GM12878 (cell line): ENCODE data around the gene AGO4. TPM values are rescaled to one million over a fixed set of nuclear protein-coding genes. Genes with fewer than 3 reads are reported as not detected.
"Not testable (repeated sequence)": the region's sequence is repeated elsewhere in the genome, so short reads cannot be mapped to it uniquely, and the experiment has no call there.

Source experiments
- ATAC-seq: fragments of 200-7000 bp; cut with Tn5 transposase; 3 replicates; pipeline ENCODE4 v1.9.1; 2020; ENCODE audit warnings: mild to moderate bottlenecking, moderate library complexity
- BruUV-seq: library from RNA; stranded (reverse); fragments of 400-500 nt; replicated peaks from 2 replicates; lab custom pipeline; 2021; lab: Mats Ljungman, UMichigan
- CTCF ChIA-PET: fragments of 300-600 bp; sonication (Branson Sonifier 250); formaldehyde crosslinking; extraction: SDS; loops from one replicate; lab custom pipeline; 2021; ENCODE audit warnings: inconsistent platforms; lab: Yijun Ruan, JAX
- POLR2A ChIA-PET: fragments of 350-600 bp; formaldehyde crosslinking; extraction: SDS; loops from one replicate; lab custom pipeline; 2021; ENCODE audit warnings: inconsistent platforms; lab: Charles Lee
- RAD21 ChIA-PET: fragments of 300-600 bp; sonication (Branson Sonifier 250); formaldehyde crosslinking; loops from one replicate; lab custom pipeline; 2023; ENCODE audit warnings: antibody characterized with exemption; ENCODE audit not compliant: unreplicated experiment; lab: Charles Lee
- SMC1A ChIA-PET: fragments of 300-600 bp; sonication (Branson Sonifier 250); formaldehyde crosslinking; loops from one replicate; lab custom pipeline; 2023; ENCODE audit not compliant: unreplicated experiment, uncharacterized antibody; lab: Charles Lee
- DNase-seq: peaks from one replicate; pipeline ENCODE4 v3.0.0-alpha.2; 2011; ENCODE audit warnings: low read depth, low spot score
- FAIRE-seq: peaks from 3 replicates; lab custom pipeline; 2011; peaks lifted over from hg19 to GRCh38; lab: Jason Lieb, UNC
- H2AFZ ChIP-seq: 2 replicates; pipeline ENCODE4 v1.6.0; 2011; ENCODE audit warnings: low read depth, low read length, control low read depth; ENCODE audit not compliant: control insufficient read depth
- H3K27ac ChIP-seq: 2 replicates; pipeline ENCODE4 v1.5.1; 2011; ENCODE audit warnings: control low read depth; ENCODE audit not compliant: control insufficient read depth, insufficient read depth
- H3K27me3 ChIP-seq, 2 experiments: replicated peaks in 1 of 2; 2 replicates each; pipeline versions ENCODE4 v1.6.0 to v1.6.1; 2011; ENCODE audit warnings: low read length in 1 of 2; ENCODE audit not compliant: control insufficient read depth in 2 of 2, insufficient read depth in 2 of 2
- H3K36me3 ChIP-seq, 2 experiments: 2 replicates each; pipeline ENCODE4 v1.5.1; 2011; ENCODE audit warnings: low read length in 1 of 2; ENCODE audit not compliant: control insufficient read depth in 2 of 2, insufficient read depth in 2 of 2
- H3K4me1 ChIP-seq: 2 replicates; pipeline ENCODE4 v1.6.1; 2011; ENCODE audit warnings: mild to moderate bottlenecking, low read length, moderate library complexity, mixed read lengths; ENCODE audit not compliant: control insufficient read depth, insufficient read depth
- H3K4me2 ChIP-seq: 2 replicates; pipeline ENCODE4 v1.6.0; 2011; ENCODE audit warnings: control low read depth; ENCODE audit not compliant: control insufficient read depth, insufficient read depth
- H3K4me3 ChIP-seq: fragments of 200-600 bp; sonication (generic); 2 replicates; pipeline ENCODE4 v1.5.1; 2016
- H3K79me2 ChIP-seq: 2 replicates; pipeline ENCODE4 v1.6.0; 2011; ENCODE audit warnings: low read length; ENCODE audit not compliant: control insufficient read depth, insufficient read depth
- H3K9ac ChIP-seq: 2 replicates; pipeline ENCODE4 v1.8.0; 2011; ENCODE audit warnings: low read length, control low read depth, mixed read lengths; ENCODE audit not compliant: control insufficient read depth, insufficient read depth
- H3K9me3 ChIP-seq: replicated peaks from 3 replicates; pipeline ENCODE4 v1.5.1; 2011; ENCODE audit warnings: mild to moderate bottlenecking, low read length; ENCODE audit not compliant: control insufficient read depth, insufficient read depth
- H4K20me1 ChIP-seq: 2 replicates; pipeline ENCODE4 v1.6.0; 2011; ENCODE audit not compliant: control insufficient read depth, insufficient read depth
- ATF7 ChIP-seq: fragments of 450-650 bp; IDR thresholded peaks from 2 replicates; pipeline ENCODE4 v1.6.1; 2016; ENCODE audit warnings: low read depth, mild to moderate bottlenecking
- CHD1 ChIP-seq: IDR thresholded peaks from 2 replicates; pipeline ENCODE4 v1.6.1; 2012; ENCODE audit warnings: low read depth, low read length, improper control_type of control experiment
- CREM ChIP-seq: IDR thresholded peaks from 2 replicates; pipeline ENCODE4 v1.6.1; 2014; ENCODE audit warnings: antibody characterized with exemption, low read depth
- SUZ12 ChIP-seq: fragments of 200-600 bp; sonication (generic); IDR thresholded peaks from one replicate; pipeline ENCODE4 v1.6.1; 2018; ENCODE audit warnings: antibody characterized with exemption, mild to moderate bottlenecking; ENCODE audit not compliant: unreplicated experiment
- TAF1 ChIP-seq: IDR thresholded peaks from 2 replicates; pipeline ENCODE4 v1.6.1; 2011; ENCODE audit warnings: mild to moderate bottlenecking, low read depth, low read length, borderline replicate concordance
- TARDBP ChIP-seq: IDR thresholded peaks from 2 replicates; pipeline ENCODE4 v1.6.1; 2016; ENCODE audit warnings: borderline replicate concordance
- TCF12 ChIP-seq: IDR thresholded peaks from 2 replicates; pipeline ENCODE4 v1.6.1; 2011; ENCODE audit warnings: low read depth, mild to moderate bottlenecking, low read length
- ZBED1 ChIP-seq: IDR thresholded peaks from 2 replicates; pipeline ENCODE4 v1.6.1; 2016; ENCODE audit warnings: borderline replicate concordance
- WGBS: methylation state at CpG from one replicate; pipeline ENCODE4 v1.1.6; 2016; ENCODE audit warnings: low lambda C conversion rate; ENCODE audit not compliant: insufficient replicate concordance, insufficient coverage; ENCODE audit errors: missing lambda C conversion rate; 5-methylcytosine and 5-hydroxymethylcytosine counted together
- in situ Hi-C: fragments of 300-500 bp; cut with MboI; formaldehyde crosslinking; loops from 9 replicates; pipeline ENCODE4 v1.14.3; 2018; ENCODE audit warnings: mixed read lengths
- intact Hi-C: fragments of 100-400 bp; cut with micrococcal nuclease; formaldehyde crosslinking; loops from one replicate; pipeline ENCODE4 v1.14.2; 2022; ENCODE audit not compliant: unreplicated experiment
- polyA plus RNA-seq, 11 experiments: library from polyadenylated mRNA; depleted of rRNA in 4 of 11; unstranded in 6 of 11; stranded (reverse) in 5 of 11; fragments of >200 nt; fragmentation: Nextera tagmentation in 4 of 11; fragmentation: Illumina TruSeq in 1 of 11; extraction: Ambion mirVana in 4 of 11; extraction: Trizol in 1 of 11; gene quantifications; 1 replicate in 1 of 11; 2 replicates in 10 of 11; pipeline versions ENCODE4 v1.2.1 to v1.2.3, GENCODE V29; 2011 to 2016; ENCODE audit warnings: inconsistent platforms in 2 of 11, missing spikeins in 2 of 11, low read depth in 1 of 11
- total RNA-seq, 4 experiments: library from RNA; depleted of rRNA in 3 of 4; stranded (reverse); fragments of >200 nt in 3 of 4; fragmentation: Illumina TruSeq in 1 of 4; extraction: Trizol in 1 of 4; gene quantifications; 2 replicates each; pipeline versions ENCODE4 v1.2.1 to v1.2.3, GENCODE V29; 2013 to 2021

AGO4 gene
- total and polyA plus RNA-seq, 10 of the 15 experiments (the other 5 are each of a cell fraction or from before 2014, with no cell fraction given): 1.2 to 7.9 (median 3.2) TPM

DNA sequence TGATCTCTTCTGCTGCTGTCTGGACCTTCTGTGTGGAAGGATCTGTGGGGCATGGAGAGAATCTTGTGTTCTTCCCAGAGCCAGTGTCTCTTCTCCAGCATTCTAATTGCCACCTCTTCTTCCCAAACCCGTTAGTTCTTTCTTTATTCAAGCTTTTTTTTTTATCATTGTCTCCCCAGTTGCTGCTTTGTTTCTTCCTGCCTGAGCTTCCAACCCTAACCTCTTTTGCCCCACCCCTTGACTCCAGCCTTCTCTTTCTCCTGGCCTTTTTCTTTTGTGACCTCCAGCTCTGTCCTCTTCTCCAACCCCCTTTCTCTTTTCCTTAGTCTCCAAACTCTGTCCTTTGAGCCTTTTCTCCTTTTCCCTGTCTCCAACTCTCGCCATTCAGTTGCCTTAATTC is 79.7 kb downstream of the AGO4 start (continued):
- no peak for TF ChIP-seq SUZ12
- TF ChIP-seq ATF7: no peak
- TF ChIP-seq ZBED1: no peak

DNA sequence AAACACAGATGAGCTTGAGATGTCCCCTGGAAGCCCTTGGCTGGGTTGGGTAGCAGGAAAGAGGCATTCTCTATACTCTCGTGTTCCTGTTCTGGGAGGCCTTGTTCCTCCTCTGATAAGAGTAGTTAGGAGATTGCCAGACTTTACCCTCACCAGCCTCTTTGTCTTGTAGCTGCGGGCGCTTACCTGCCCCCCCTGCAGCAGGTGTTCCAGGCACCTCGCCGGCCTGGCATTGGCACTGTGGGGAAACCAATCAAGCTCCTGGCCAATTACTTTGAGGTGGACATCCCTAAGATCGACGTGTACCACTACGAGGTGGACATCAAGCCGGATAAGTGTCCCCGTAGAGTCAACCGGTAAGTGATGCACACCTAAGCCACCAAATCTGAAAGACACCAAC is 80.4 kb downstream of the AGO4 start:
- no peak for FAIRE-seq
- Histone ChIP-seq H3K4me3 (no peak overlapping the region), H3K4me1 (peaks cover 14% of the 10 kb centered on the region)
- POLR2A ChIA-PET: interaction anchor here (0.5 to 0.9 kb wide), 2 partner anchors 15 to 43 kb away, joined by 3 read pairs; partner anchors contain the start of gene AGO3
- CTCF ChIA-PET: interaction anchor here (0.6 to 1.5 kb wide), 4 partner anchors 13 to 45 kb away, joined by 3 to 4 read pairs (median 3); no protein-coding TSS in a partner anchor
- 95% methylated on average over 11 of the region's 11 CpGs for WGBS
- TF ChIP-seq TARDBP (no peak), TAF1 (no peak), CHD1 (no peak), CREM (no peak), TCF12 (no peak)
- TF ChIP-seq, all 136 proteins: peak for 0
- ATAC-seq: no peak
- Histone ChIP-seq H3K36me3 (peaks cover 0 to 2% of the 10 kb centered on the region in 2 experiments; a peak in 2 of 4 replicates), H3K79me2 (peaks cover 9% of the 10 kb centered on the region), H3K27me3 (no peaks in the 10 kb centered on the region), H3K27ac (no peak overlapping the region), H3K4me2 (no peak overlapping the region), H3K9me3 (no peaks in the 10 kb centered on the region), H2AFZ (no peak overlapping the region), H4K20me1 (no peaks in the 10 kb centered on the region), H3K9ac (no peak overlapping the region)
- DNase-seq: no peak
- RAD21 ChIA-PET: no interaction called here
- SMC1A ChIA-PET: interaction anchor here (0.7 kb wide), 1 partner anchor 112 kb away, joined by 3 read pairs; no protein-coding TSS in a partner anchor
- intact Hi-C loops (loop anchor here (10.0 kb wide), 1 partner anchor 197 kb away; the partner anchor contains the start of genes ADPRS and TEKT2), in situ Hi-C loops (no loop called here)
- TSS peak; percentile 8 for BruUV-seq

DNA sequence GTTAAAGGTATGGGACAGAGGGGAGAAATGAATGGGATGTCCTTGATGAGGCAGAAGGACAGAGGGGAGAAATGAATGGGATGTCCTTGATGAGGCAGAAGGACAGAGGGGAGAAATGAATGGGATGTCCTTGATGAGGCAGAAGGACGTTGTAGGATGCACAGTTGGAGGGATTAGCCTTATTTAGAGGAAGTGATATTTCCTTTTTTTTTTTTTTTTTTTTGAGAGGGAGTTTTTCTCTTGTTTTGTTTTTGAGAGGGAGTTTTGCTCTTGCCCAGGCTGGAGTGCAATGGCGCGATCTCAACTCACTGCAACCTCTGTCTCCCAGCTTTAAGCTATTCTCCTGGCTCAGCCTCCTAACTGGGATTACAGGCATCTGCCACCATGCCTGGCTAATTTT is 81.2 kb downstream of the AGO4 start:
- H3K4me1 ChIP-seq: peaks cover 13% of the 10 kb centered on the region
- H3K4me2 ChIP-seq, H3K4me3 ChIP-seq, in situ Hi-C loops, H3K9ac ChIP-seq, FAIRE-seq, BruUV-seq, DNase-seq, H4K20me1 ChIP-seq, H3K79me2 ChIP-seq, H2AFZ ChIP-seq, ATAC-seq, H3K9me3 ChIP-seq, H3K36me3 ChIP-seq, H3K27ac ChIP-seq, POLR2A ChIA-PET, SMC1A ChIA-PET, H3K27me3 ChIP-seq, RAD21 ChIA-PET: not testable (repeated sequence)
- CTCF ChIA-PET: interaction anchor here (1.1 to 1.5 kb wide), 3 partner anchors 12 to 44 kb away, joined by 3 to 4 read pairs (median 3); no protein-coding TSS in a partner anchor
- intact Hi-C loops: loop anchor here (10.0 kb wide), 1 partner anchor 196 kb away; the partner anchor contains the start of genes ADPRS and TEKT2
- WGBS: 68% methylated on average over 3 of the region's 3 CpGs
